ENCODE results near the gene RHOB. TPM values are rescaled to one million over a fixed set of nuclear protein-coding genes. Genes with fewer than 3 reads are reported as not detected.

Gene RHOB
- total and polyA plus RNA-seq, 2 of the 13 experiments (the other 11 are each of a cell fraction or from before 2014, with no cell fraction given), result 192 to 268 TPM

- DNase-seq (ENCODE audit: low spot score) (no peak), ATAC-seq (no peak), FAIRE-seq (no peak)
- H4K20me1 ChIP-seq (ENCODE audit: insufficient read depth, low read length), result no peaks in the 10 kb centered on the region
- no peaks in the 10 kb centered on the region for H3K36me3 ChIP-seq (replicated peaks in 1 of 2; ENCODE audit: control insufficient read depth in 1 of 2, insufficient read depth in 2 of 2, low read length in 2 of 2)
- peaks cover 16 to 51% of the 10 kb centered on the region in 2 experiments; a peak in 2 of 5 replicates for H3K27me3 ChIP-seq (ENCODE audit: control insufficient read depth in 1 of 2, insufficient read depth in 2 of 2, low read length in 2 of 2)
- in situ Hi-C loops (cut with HindIII; ENCODE audit: extremely low pct_ligation_motif_present, low pct_unique_long_range_greater_than_20kb) (loop anchor here (5.0 kb wide), 1 partner anchor 33 kb away; no protein-coding TSS in a partner anchor), intact Hi-C loops (cut with micrococcal nuclease; ENCODE audit: unreplicated experiment) (no loop called here)
- peak; percentile 91 for TF ChIP-seq HNRNPK (IDR thresholded peaks at IDR 0.05; ENCODE audit: low read depth, low read length, poor library complexity, severe bottlenecking)
- no peak for TF ChIP-seq PAF1 (CRISPR knock-in tag; IDR thresholded peaks at IDR 0.05)
- peaks cover 44% of the 10 kb centered on the region for H3K4me1 ChIP-seq (ENCODE audit: insufficient read depth, low read length)
- no peak overlapping the region for H3K4me3 ChIP-seq (replicated peaks in 1 of 3; ENCODE audit: insufficient read depth in 1 of 3, low read depth in 2 of 3, low read length in 3 of 3)
- BruUV-seq (replicated peaks), result no TSS peak
- ChIA-PET CTCF (ENCODE audit: low intra/inter-chr PET ratio, low total read pairs) (no interaction called here), POLR2A (interaction anchor here (0.7 to 3.4 kb wide), 4 partner anchors 17 to 100 kb away, joined by 3 to 14 read pairs (median 4); partner anchors contain the start of gene RHOB)
- 44% methylated on average over 7 of the region's 7 CpGs for WGBS (ENCODE audit: low lambda C conversion rate)
- no peaks in the 10 kb centered on the region for H3K79me2 ChIP-seq (ENCODE audit: insufficient read depth, low read length)
- H3K27ac ChIP-seq (ENCODE audit: extremely low read length, insufficient read depth, low read length), result no peak overlapping the region
- H3K4me2 ChIP-seq (ENCODE audit: low read depth, low read length), result no peak overlapping the region
- H2AFZ ChIP-seq (ENCODE audit: low read length), result no peak overlapping the region
- H3K9me3 ChIP-seq (ENCODE audit: low read length), result no peaks in the 10 kb centered on the region
- no peak overlapping the region for H3K9ac ChIP-seq (ENCODE audit: insufficient read depth, low read depth, low read length)
Observed at GRCh38 chr2:20485612-20486388, 38.9 kb downstream of the RHOB start.

GRCh38 chr2:20486571-20486970, 39.7 kb downstream of the RHOB start:
- CTCF ChIA-PET (ENCODE audit: low intra/inter-chr PET ratio, low total read pairs), result no interaction called here
- BruUV-seq (replicated peaks), result no TSS peak
- Histone ChIP-seq H3K9ac (ENCODE audit: insufficient read depth, low read depth, low read length) (no peak overlapping the region), H2AFZ (ENCODE audit: low read length) (no peak overlapping the region), H3K27ac (ENCODE audit: extremely low read length, insufficient read depth, low read length) (no peak overlapping the region), H3K79me2 (ENCODE audit: insufficient read depth, low read length) (no peaks in the 10 kb centered on the region), H4K20me1 (ENCODE audit: insufficient read depth, low read length) (no peaks in the 10 kb centered on the region), H3K9me3 (ENCODE audit: low read length) (no peaks in the 10 kb centered on the region), H3K36me3 (replicated peaks in 1 of 2; ENCODE audit: control insufficient read depth in 1 of 2, insufficient read depth in 2 of 2, low read length in 2 of 2) (no peaks in the 10 kb centered on the region), H3K4me2 (ENCODE audit: low read depth, low read length) (no peak overlapping the region), H3K4me3 (replicated peaks in 1 of 3; ENCODE audit: insufficient read depth in 1 of 3, low read depth in 2 of 3, low read length in 3 of 3) (no peak overlapping the region), H3K27me3 (ENCODE audit: control insufficient read depth in 1 of 2, insufficient read depth in 2 of 2, low read length in 2 of 2) (peaks cover 16 to 51% of the 10 kb centered on the region in 2 experiments; a peak in 2 of 5 replicates), H3K4me1 (ENCODE audit: insufficient read depth, low read length) (peaks cover 52% of the 10 kb centered on the region)
- FAIRE-seq (no peak), ATAC-seq (no peak), DNase-seq (ENCODE audit: low spot score) (no peak)
- in situ Hi-C loops (cut with HindIII; ENCODE audit: extremely low pct_ligation_motif_present, low pct_unique_long_range_greater_than_20kb) (loop anchor here (5.0 kb wide), 1 partner anchor 34 kb away; no protein-coding TSS in a partner anchor), intact Hi-C loops (cut with micrococcal nuclease; ENCODE audit: unreplicated experiment) (no loop called here)
- 52% methylated on average over 3 of the region's 3 CpGs for WGBS (ENCODE audit: low lambda C conversion rate)
- POLR2A ChIA-PET, result interaction anchor here (1.2 to 3.4 kb wide), 2 partner anchors 40 to 52 kb away, joined by 3 to 14 read pairs; partner anchors contain the start of gene RHOB
- no peak for TF ChIP-seq DPF2 (CRISPR knock-in tag; IDR thresholded peaks at IDR 0.05; ENCODE audit: borderline replicate concordance, low read depth)
- TF ChIP-seq, protein P1, sequence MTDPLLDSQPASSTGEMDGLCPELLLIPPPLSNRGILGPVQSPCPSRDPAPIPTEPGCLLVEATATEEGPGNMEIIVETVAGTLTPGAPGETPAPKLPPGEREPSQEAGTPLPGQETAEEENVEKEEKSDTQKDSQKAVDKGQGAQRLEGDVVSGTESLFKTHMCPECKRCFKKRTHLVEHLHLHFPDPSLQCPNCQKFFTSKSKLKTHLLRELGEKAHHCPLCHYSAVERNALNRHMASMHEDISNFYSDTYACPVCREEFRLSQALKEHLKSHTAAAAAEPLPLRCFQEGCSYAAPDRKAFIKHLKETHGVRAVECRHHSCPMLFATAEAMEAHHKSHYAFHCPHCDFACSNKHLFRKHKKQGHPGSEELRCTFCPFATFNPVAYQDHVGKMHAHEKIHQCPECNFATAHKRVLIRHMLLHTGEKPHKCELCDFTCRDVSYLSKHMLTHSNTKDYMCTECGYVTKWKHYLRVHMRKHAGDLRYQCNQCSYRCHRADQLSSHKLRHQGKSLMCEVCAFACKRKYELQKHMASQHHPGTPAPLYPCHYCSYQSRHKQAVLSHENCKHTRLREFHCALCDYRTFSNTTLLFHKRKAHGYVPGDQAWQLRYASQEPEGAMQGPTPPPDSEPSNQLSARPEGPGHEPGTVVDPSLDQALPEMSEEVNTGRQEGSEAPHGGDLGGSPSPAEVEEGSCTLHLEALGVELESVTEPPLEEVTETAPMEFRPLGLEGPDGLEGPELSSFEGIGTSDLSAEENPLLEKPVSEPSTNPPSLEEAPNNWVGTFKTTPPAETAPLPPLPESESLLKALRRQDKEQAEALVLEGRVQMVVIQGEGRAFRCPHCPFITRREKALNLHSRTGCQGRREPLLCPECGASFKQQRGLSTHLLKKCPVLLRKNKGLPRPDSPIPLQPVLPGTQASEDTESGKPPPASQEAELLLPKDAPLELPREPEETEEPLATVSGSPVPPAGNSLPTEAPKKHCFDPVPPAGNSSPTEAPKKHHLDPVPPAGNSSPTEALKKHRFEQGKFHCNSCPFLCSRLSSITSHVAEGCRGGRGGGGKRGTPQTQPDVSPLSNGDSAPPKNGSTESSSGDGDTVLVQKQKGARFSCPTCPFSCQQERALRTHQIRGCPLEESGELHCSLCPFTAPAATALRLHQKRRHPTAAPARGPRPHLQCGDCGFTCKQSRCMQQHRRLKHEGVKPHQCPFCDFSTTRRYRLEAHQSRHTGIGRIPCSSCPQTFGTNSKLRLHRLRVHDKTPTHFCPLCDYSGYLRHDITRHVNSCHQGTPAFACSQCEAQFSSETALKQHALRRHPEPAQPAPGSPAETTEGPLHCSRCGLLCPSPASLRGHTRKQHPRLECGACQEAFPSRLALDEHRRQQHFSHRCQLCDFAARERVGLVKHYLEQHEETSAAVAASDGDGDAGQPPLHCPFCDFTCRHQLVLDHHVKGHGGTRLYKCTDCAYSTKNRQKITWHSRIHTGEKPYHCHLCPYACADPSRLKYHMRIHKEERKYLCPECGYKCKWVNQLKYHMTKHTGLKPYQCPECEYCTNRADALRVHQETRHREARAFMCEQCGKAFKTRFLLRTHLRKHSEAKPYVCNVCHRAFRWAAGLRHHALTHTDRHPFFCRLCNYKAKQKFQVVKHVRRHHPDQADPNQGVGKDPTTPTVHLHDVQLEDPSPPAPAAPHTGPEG (CRISPR knock-in tag; IDR thresholded peaks at IDR 0.05), result no peak
- no peak for TF ChIP-seq ARNT (IDR thresholded peaks at IDR 0.05)
- no peak for TF ChIP-seq ZNF564 (CRISPR knock-in tag; IDR thresholded peaks at IDR 0.05)
